GM18499 (cell line): Measurements from ENCODE around the gene E4F1.

Experiments used
- ATAC-seq: cut with Tn5 transposase; IDR thresholded peaks from one replicate; pipeline ENCODE4 v1.9.1; 2021; ENCODE audit warnings: moderate number of reproducible peaks; ENCODE audit not compliant: insufficient read depth, unreplicated experiment

Gene E4F1

DNA sequence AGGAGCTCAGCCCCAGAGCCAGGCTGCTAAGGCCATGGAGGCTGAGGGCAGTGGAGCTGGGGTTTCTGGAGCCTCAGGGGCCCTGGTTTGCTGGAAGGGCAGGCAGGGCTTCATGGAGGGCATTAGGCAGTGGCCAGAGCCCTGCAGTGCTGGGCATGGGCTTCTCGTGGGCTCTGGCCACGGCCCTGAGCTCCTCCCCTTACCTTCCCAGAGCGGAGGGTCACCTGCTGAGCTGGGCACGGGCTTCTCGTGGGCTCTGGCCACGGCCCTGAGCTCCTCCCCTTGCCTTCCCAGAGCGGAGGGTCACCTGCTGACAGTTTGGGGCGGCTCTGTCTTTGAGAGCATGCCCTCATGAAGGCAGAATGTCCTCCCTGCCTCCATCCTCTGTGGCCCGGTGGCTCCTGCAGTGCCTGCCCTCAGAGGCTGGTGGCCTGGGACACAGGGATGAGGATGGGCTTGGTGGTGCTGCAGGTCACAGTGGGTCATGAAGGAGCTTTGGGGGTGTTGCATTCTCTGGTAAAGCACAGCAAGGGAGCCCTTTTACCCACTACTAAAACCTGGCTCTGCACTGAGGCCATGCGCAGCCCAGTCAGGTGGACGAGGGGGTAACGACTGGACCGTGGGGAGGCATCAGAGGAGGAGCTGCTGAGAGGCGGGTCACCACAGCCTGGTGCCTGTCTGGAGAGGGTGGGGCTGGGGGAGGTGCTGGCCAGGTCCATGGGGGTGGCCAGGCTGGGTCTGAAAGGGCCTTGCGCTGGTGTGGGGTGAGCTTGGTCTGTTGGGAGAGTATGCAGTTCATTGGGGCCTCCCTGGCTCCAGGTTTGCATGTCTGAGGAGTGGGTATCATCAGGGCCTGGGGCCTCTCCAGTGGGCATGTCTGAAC lies 47.4 kb downstream of the E4F1 start:
- ATAC-seq: no peak

DNA sequence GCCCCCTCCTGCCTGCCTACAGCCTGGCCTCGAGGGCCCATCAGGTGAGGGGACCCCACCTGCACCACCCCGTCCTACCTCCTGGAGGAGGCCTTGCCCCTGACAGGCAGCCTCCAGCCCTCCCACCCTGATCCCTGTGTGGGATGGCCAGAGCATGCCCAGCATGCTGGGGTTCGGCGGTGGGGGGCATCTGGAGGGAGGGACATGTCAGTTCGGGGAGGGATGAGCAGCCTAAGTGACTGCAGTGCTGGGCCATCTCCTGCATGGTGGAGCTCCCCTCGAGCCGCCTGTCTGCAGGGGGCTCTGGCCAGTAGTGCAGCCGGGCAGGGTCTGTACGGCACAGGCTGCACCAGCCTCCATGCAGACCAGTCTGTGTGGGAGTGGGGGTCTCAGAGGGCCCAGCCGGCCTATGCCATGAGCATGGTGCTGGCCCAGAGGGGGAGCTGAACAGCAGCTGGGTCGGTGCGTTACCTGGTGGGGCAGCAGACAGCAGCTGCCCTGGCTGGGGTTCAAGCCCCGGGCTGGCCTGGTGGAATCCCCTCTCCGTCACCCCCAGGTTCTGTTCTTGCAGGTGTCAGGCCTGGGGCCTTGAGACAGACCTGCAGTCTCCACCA lies 48.6 kb downstream of the E4F1 start:
- no peak for ATAC-seq

DNA sequence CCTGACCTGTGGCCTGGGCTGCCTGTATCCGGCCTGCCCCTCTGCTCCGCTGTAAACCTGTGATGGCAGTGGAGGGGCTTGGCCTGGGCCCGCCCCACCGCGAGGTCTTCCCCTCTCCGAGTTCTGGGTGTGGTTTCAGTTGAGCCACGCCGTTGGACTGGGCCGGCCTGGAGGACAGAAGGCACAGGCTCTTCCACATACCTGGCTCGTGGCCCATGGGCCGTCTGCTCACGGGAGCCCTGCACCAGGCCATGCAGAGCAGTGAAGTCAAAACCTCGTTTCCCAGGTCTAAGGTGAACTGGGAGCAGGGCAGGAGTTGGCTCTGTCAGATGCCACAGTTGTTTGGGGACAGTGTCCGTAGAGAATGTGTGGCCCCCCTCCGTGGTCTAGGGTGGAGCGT lies 50.1 kb downstream of the E4F1 start:
- no peak for ATAC-seq

DNA sequence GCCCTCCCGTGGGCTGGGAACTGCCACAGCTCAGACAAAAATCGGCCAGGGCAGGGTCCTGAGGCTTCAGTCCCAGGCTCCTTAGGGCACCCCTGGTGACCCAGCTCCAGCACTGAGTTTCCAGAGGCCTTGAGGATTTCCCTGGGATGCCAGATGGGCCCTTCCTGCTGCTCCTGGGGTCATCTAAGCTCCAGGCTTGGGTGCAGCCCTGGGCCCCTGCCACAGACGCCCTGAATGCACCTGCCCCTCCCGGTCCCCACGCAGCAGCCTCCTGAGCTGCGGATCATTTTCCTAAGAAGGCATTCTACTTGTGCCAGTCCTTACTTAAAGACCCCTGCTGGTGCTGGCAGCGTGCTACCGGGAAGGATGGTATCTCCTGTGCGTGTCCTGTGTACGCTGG lies 50.5 kb downstream of the E4F1 start:
- no peak for ATAC-seq

GRCh38 chr16:2275476-2276367 lies 52.3 kb downstream of the E4F1 start:
- no peak for ATAC-seq

GRCh38 chr16:2276368-2277195 lies 53.2 kb downstream of the E4F1 start:
- ATAC-seq: no peak

DNA sequence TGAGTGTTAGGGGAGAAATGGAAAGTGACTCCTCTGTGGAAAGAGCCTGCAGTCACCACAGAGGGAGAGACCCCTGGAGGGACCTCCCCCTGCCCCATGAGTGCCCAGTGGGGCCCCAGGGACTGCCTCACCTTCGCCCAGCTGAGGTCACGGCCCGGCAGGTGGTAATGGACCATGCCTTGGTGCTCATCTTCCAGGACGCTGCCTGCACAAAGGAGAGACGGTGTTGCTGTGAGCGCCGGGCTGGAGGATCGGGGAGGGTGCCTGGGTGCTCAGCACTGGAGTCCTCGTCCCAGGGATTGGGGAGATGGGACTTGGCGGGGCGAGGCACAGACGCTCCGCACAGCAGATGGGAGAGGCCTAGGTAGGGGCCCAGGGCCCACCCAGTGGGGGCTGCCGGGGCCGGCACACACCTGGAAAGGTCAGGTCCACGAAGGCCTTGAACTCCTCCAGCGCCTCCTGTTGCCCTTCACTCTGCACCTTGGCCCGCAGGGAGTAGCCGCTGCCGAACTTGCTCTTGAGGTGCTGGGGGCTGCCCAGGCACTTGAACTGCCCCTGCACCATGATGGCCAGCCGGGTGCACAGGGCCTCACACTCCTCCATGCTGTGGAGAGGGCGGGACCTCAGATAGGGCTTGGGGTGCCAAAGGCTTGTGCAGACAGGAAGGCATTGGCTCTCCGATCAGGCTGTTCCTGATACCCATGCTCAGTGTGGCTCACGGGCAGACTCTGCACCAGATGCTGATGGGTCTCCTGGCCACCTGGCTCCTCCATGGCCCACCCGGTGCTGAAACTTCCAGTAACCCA lies 54.3 kb downstream of the E4F1 start:
- no peak for ATAC-seq

- ATAC-seq: no peak
Measured at GRCh38 chr16:2278272-2278608, 54.8 kb downstream of the E4F1 start.

GRCh38 chr16:2278956-2279800 lies 55.8 kb downstream of the E4F1 start:
- no peak for ATAC-seq

- ATAC-seq: no peak
Measured at GRCh38 chr16:2280461-2280860, 57.1 kb downstream of the E4F1 start.

GRCh38 chr16:2280981-2281542 lies 57.7 kb downstream of the E4F1 start:
- no peak for ATAC-seq

DNA sequence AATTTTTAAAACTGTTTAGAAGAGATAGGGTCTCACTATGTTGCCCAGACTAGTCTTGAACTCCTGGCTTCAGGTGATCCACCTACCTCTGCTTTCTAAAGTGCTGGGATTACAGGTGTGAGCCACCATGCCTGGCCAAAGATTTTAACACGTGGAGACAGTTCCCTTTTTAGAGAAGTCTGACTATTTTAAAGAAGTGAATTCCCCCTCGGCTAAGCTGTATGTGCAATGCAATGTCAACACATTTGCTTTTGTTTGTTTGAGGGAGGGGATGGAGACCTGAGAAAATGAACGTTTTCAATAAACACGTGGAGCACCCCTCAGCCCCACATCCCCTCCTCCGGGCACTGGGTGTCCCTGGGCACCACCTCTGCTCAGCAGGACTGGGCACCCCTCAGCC lies 58.9 kb downstream of the E4F1 start:
- ATAC-seq: no peak

DNA sequence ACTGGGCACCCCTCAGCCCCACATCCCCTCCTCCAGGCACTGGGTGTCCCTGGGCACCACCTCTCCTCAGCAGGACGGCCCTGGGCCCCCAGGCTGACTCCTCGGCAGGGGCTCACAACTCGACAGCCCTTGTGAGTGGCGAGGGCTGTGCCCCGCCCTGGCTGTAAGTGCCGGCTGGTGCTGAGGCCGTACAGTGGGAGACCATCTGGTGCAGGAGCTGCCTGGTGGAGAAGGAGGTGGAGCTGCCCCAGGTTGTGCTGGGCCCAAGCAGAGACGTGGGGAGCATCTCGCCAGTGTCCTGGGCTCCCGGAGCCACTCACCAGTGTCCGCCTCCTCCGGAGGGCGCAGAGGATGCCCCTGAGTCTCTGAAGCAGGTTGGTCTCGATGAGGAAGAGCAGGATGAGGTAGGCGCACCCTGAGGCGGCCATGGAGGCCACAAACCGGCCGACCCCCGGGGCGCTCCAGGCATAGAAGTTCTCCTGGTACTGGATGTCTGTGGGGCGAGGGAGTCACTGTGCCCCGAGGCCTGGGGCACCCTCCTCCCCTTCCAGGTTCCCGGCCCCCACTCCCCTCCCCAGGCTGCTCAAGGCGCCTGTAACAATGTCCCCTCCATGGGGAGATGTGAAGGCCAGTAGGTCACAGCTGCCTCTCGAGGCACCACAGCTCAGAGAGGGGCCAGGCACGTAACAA lies 59.6 kb downstream of the E4F1 start:
- ATAC-seq: no peak

DNA sequence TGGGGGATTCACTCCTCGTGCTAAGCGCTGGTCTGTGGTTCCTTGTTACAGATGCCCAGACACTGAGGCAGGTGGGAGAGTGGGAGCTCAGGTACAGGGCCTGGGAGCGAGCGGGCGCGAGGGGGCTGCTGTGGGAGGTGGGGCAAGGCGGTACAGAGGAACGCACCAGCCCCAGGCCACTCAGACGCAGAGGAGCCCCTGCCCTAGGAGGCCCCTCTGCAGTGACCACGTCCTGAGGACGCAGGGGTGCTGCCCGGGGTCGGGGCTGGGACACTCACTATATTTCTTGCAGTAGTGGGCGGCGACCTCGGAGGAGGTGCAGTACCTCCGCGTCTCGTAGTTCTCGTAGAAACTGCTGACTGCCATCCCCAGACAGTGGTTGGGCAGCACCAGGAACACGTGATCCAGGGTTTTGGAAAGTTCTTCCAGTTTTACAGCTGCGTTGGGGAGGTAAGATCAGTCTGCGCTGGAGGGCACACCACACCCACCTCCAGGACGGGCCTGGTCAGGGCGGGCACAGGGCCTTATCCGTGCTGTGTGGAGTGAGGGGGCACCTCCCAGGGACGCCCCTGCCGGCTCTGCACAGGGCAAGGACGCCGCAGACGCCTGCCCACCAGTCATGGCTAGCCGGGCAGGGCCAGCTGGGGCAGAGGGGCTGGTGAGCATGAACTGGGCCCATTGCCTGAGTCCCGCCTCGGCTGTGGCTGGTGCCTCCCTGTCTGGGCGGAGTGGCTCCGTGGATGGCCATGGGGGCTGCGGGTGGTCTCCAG lies 60.8 kb downstream of the E4F1 start:
- no peak for ATAC-seq

GRCh38 chr16:2284797-2285576 lies 61.6 kb downstream of the E4F1 start:
- no peak for ATAC-seq
